Common myeloid progenitor, CD34-positive (primary cell): ENCODE measurements around the gene LTB.

Experiments used
- CTCF ChIA-PET: fragments of 350-600 bp; sonication (Branson Sonifier 250); formaldehyde crosslinking; loops from one replicate; lab custom pipeline; 2021; ENCODE audit warnings: antibody characterized with exemption; lab: Charles Lee
- POLR2A ChIA-PET: fragments of 350-600 bp; sonication (Branson Sonifier 250); formaldehyde crosslinking; loops from one replicate; lab custom pipeline; 2021; ENCODE audit warnings: antibody characterized with exemption; lab: Charles Lee
- DNase-seq, 3 donors: peaks; one replicate each; pipeline versions ENCODE4 v3.0.0 to v3.0.0-alpha.2; 2013
- H3K27ac ChIP-seq, 2 experiments: 1 replicate in 1 of 2; 2 replicates in 1 of 2; pipeline ENCODE4 v1.7.0; 2013; ENCODE audit warnings: inconsistent platforms in 2 of 2, low read length in 2 of 2, mild to moderate bottlenecking in 2 of 2, low read depth in 1 of 2, moderate library complexity in 1 of 2; ENCODE audit not compliant: severe bottlenecking in 2 of 2, insufficient read depth in 1 of 2, poor library complexity in 1 of 2
- H3K27me3 ChIP-seq, 5 experiments: replicated peaks in 2 of 5; 1 replicate in 3 of 5; 2 replicates in 2 of 5; pipeline versions ENCODE4 v1.6.1 to v1.7.0; 2013; ENCODE audit warnings: low read length in 4 of 5, mild to moderate bottlenecking in 2 of 5, moderate library complexity in 2 of 5, inconsistent platforms in 1 of 5; ENCODE audit not compliant: insufficient read depth in 5 of 5, control insufficient read depth in 4 of 5
- H3K36me3 ChIP-seq, 4 experiments: 1 replicate in 2 of 4; 2 replicates in 2 of 4; pipeline versions ENCODE4 v1.6.1 to v1.7.0; 2013; ENCODE audit warnings: low read length in 3 of 4, control low read depth in 1 of 4, mild to moderate bottlenecking in 1 of 4; ENCODE audit not compliant: control insufficient read depth in 4 of 4, insufficient read depth in 4 of 4
- H3K4me1 ChIP-seq, 4 experiments: 1 replicate in 3 of 4; 2 replicates in 1 of 4; pipeline versions ENCODE4 v1.6.1 to v1.7.1; 2013; ENCODE audit warnings: low read length in 3 of 4, mild to moderate bottlenecking in 3 of 4, control low read depth in 1 of 4, inconsistent platforms in 1 of 4, moderate library complexity in 1 of 4; ENCODE audit not compliant: control insufficient read depth in 4 of 4, insufficient read depth in 4 of 4; ENCODE audit errors: control extremely low read depth in 1 of 4
- H3K4me3 ChIP-seq, 7 experiments: 1 replicate in 4 of 7; 2 replicates in 3 of 7; pipeline versions ENCODE4 v1.5.1 to v1.7.0; 2013; ENCODE audit warnings: mild to moderate bottlenecking in 7 of 7, low read length in 6 of 7, moderate library complexity in 6 of 7, inconsistent platforms in 2 of 7, low read depth in 2 of 7, control low read depth in 1 of 7; ENCODE audit not compliant: insufficient read depth in 4 of 7, control insufficient read depth in 1 of 7; ENCODE audit errors: extremely low read depth in 1 of 7
- H3K9me3 ChIP-seq, 5 experiments: 1 replicate in 4 of 5; 2 replicates in 1 of 5; pipeline versions ENCODE4 v1.6.1 to v1.7.1; 2013; ENCODE audit warnings: low read length in 4 of 5, mild to moderate bottlenecking in 2 of 5, inconsistent platforms in 1 of 5, low read depth in 1 of 5, moderate library complexity in 1 of 5; ENCODE audit not compliant: control insufficient read depth in 4 of 5, insufficient read depth in 2 of 5; ENCODE audit errors: control extremely low read depth in 1 of 5
- WGBS: methylation state at CpG from one replicate; pipeline ENCODE4 v1.1.5; 2013; ENCODE audit not compliant: insufficient coverage; 5-methylcytosine and 5-hydroxymethylcytosine counted together

LTB gene

DNA sequence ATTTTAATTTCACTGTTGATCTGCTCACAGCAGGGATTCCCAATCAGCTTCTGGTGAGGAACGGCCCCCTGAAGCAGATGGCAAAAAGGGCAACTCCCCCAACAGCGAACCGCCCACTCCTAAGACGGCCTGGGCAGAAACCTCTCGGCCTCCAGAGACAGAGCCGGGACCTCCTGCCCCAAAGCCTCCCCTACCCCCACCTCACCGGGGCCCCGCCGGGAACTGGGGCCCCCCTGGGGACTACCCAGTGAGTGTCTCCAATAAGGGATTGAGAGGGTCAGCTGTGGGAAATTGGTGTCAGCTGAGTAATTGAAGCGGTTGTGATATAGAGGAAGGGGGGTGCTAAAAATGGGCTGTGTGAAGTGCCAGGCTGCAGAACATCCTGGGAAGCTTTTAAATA lies 44.7 kb upstream of the LTB start:
- peak overlapping the region in 1 of 2 experiments; percentile 12 for H3K27ac ChIP-seq
- 100% methylated on average over 2 of the region's 10 CpGs for WGBS
- H3K27me3 ChIP-seq: no peaks in the 10 kb centered on the region
- ChIA-PET CTCF (interaction anchor here (1.0 to 2.3 kb wide), 5 partner anchors 8 to 78 kb away, joined by 3 to 5 read pairs (median 4); no protein-coding TSS in a partner anchor), POLR2A (no interaction called here)
- no peak overlapping the region for H3K4me3 ChIP-seq
- no peak for DNase-seq
- H3K4me1 ChIP-seq: peaks cover 6 to 8% (median 7%) of the 10 kb centered on the region in 4 experiments
- peaks cover 31 to 96% (median 79%) of the 10 kb centered on the region in 4 experiments for H3K36me3 ChIP-seq
- H3K9me3 ChIP-seq: no peaks in the 10 kb centered on the region

DNA sequence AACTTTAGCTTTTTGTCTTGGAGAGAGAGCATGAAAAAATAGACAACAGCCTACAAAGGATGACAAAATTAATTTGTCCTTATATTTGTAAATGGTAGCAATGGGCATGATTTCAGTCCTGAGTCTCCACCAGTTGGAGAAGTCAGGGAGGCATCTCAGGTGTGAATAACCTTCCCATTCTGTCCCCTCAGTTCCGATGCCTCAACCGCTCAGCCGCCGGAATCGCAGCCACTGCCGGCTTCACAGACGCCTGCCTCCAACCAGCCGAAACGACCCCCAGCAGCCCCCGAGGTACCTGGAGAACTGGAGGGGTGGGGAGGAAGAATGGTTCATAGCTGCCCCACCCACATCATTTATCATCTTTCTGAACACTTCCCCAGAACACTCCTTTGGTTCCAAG lies 41.8 kb upstream of the LTB start:
- ChIA-PET CTCF (interaction anchor here (1.1 to 3.0 kb wide), 2 partner anchors 13 to 28 kb away, joined by 3 to 12 read pairs; partner anchors contain the start of gene BAG6), POLR2A (no interaction called here)
- WGBS: no CpG with 5 or more reads among the region's 10 CpGs
- H3K9me3 ChIP-seq: no peaks in the 10 kb centered on the region
- no peak overlapping the region for H3K4me3 ChIP-seq
- peaks cover 16 to 22% (median 19%) of the 10 kb centered on the region in 4 experiments for H3K4me1 ChIP-seq
- DNase-seq: no peak
- H3K27me3 ChIP-seq: no peaks in the 10 kb centered on the region
- H3K36me3 ChIP-seq: peaks cover 28 to 71% (median 58%) of the 10 kb centered on the region in 4 experiments
- H3K27ac ChIP-seq: no peak overlapping the region

DNA sequence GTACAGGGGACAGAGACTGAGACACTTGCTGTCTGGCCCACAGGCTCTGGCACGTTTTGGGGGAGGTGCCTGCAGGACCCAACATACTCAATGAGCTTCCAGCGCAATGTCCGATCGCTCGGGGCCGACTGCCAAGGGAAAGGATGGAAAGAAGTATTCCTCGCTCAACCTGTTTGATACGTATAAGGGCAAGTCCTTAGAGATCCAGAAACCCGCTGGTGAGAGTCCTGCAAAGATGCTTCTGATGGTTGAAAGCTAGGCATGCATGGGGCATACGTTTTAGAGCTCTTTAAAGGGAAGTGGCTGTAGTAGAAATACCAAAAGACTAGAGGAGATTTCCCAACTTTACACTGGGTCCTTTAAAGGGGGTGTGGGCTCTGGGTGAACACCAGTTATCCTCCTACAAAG lies 40.5 kb upstream of the LTB start:
- DNase-seq: no peak
- whole genome bisulfite sequencing: 91% methylated on average over 9 of the region's 10 CpGs
- POLR2A ChIA-PET: interaction anchor here (0.6 to 2.8 kb wide), 3 partner anchors 10 to 29 kb away, joined by 3 to 19 read pairs (median 5); partner anchors contain the start of gene BAG6
- peaks cover 16 to 30% (median 23%) of the 10 kb centered on the region in 4 experiments for H3K4me1 ChIP-seq
- peak overlapping the region in 1 of 2 experiments; percentile 96 for H3K27ac ChIP-seq
- H3K4me3 ChIP-seq: peak overlapping the region in 2 of 7 experiments; percentile 92
- H3K27me3 ChIP-seq: no peaks in the 10 kb centered on the region
- H3K9me3 ChIP-seq: no peaks in the 10 kb centered on the region
- H3K36me3 ChIP-seq: peaks cover 16 to 57% (median 46%) of the 10 kb centered on the region in 4 experiments
- CTCF ChIA-PET: interaction anchor here (0.6 to 3.0 kb wide), 10 partner anchors 11 to 1236 kb away, joined by 3 to 15 read pairs (median 4); partner anchors contain the start of gene BAG6

DNA sequence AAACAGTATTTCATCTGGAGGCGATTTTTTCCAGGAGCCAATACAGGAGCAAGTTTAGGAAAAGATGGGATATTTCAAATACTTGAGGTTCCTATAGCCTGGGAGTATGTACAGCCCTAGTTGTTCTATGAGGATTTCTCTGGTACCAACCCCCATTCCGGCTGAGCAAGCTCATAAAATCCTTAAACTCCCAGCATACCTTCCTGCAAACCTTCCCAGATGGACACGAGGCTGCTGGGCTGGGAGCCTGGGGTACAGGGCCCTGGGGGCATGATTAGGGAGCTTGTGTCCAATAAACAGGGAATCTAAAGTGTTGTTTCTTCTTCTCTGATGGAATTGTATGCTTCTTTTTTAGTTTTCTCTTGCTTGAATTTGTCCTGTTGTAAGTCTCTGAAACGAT lies 39.8 kb upstream of the LTB start:
- H3K27ac ChIP-seq: peak overlapping the region; percentile 92 to 96
- peaks cover 13 to 52% (median 40%) of the 10 kb centered on the region in 4 experiments for H3K36me3 ChIP-seq
- no peaks in the 10 kb centered on the region for H3K9me3 ChIP-seq
- POLR2A ChIA-PET: interaction anchor here (0.6 to 2.8 kb wide), 2 partner anchors 30 to 198 kb away, joined by 3 to 19 read pairs; partner anchors contain the start of gene BAG6
- no peak for DNase-seq
- H3K4me1 ChIP-seq: peaks cover 18 to 37% (median 28%) of the 10 kb centered on the region in 4 experiments
- CTCF ChIA-PET: interaction anchor here (1.0 to 3.0 kb wide), 7 partner anchors 11 to 76 kb away, joined by 3 to 15 read pairs (median 4); partner anchors contain the start of gene BAG6
- H3K4me3 ChIP-seq: peak overlapping the region in 6 of 7 experiments; percentile 79 to 95 (median 90)
- 76% methylated on average over 3 of the region's 4 CpGs for WGBS
- no peaks in the 10 kb centered on the region for H3K27me3 ChIP-seq

DNA sequence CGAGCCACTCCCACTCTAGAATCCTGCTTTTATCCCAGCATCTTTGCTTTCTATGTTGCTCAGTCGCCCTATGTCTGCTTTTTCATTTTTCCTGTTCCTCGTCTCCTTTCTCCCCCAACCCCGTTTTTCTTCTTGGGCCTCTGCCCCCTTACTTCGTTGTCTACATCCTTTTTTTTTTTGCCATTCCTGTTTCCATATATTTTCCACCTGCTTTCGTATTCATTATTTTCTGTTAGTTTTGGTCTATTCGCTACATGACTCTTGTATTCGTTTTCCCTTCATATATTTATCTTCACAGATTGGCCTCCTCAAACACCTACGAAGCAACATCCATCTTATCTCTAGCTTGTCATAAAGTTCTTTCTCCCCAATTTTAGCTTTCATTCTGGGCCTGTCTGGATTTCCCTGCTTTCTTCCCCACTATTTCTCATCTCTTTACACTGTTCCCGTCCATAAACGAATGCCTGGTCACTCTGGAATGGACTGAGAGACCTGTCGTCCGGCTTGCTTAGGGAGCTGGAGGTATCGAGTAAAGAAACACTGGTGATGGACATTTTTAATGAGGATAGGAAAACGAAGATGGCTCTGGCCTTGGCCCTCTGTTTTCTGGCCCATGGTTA lies 39.2 kb upstream of the LTB start:
- DNase-seq: no peak
- H3K27ac ChIP-seq: peak overlapping the region; percentile 92 to 96
- H3K4me1 ChIP-seq: peaks cover 24 to 42% (median 34%) of the 10 kb centered on the region in 4 experiments
- POLR2A ChIA-PET: interaction anchor here (0.6 to 2.8 kb wide), 3 partner anchors 12 to 199 kb away, joined by 3 to 19 read pairs (median 8); partner anchors contain the start of gene BAG6
- peaks cover 11 to 52% (median 34%) of the 10 kb centered on the region in 4 experiments for H3K36me3 ChIP-seq
- no peaks in the 10 kb centered on the region for H3K27me3 ChIP-seq
- peak overlapping the region; percentile 79 to 95 (median 88) for H3K4me3 ChIP-seq
- CTCF ChIA-PET: interaction anchor here (1.3 to 3.0 kb wide), 4 partner anchors 14 to 31 kb away, joined by 3 to 15 read pairs (median 8); partner anchors contain the start of gene BAG6
- 36% methylated on average over 14 of the region's 15 CpGs for WGBS
- H3K9me3 ChIP-seq: no peaks in the 10 kb centered on the region

DNA sequence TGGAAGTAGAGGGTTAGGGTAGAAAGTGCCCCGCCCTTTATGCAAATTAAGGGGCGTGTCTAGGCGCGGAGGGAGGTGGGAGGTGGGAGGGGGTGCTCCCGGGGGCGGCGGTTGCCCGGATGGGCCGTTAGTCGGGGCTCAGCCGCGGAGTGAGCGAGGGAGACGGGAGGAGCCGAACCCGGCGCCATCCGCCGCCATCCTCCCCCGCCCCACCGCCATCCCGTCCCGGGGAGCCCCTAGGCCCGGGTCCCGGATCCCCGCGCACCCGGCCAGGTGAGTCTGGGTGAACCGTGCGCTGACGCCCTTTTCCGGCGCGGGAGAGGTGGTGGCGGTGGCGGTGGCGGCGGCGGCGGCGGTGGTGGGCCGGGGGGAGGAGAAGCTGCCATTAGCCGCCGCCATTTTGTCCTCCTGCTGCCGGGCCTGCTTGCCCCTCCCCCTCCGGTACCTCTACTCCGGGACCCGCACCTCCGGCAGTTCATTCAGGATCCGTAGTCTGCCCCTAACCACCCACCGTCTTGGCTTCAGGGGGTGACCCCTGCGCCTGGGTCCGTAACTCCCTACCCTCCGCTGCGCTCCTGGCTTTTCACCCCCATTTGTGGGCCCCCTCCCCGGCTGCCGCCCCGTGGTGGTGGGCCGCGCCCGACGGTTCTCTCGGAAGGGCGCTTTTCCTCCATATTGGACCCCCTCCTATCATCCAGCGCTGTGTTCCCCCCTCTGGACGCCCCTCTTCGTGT lies 38.5 kb upstream of the LTB start, which contains the start of gene PRRC2A:
TSS of gene PRRC2A (plus strand) at position 130 of the 734 bp plus-strand sequence. CDS start 2,075 bp downstream, outside the sequence.
- ChIA-PET CTCF (interaction anchor here (3.0 kb wide), 1 partner anchor 31 kb away, joined by 12 read pairs; the partner anchor contains the start of gene BAG6), POLR2A (interaction anchor here (0.9 to 2.8 kb wide), 3 partner anchors 11 to 31 kb away, joined by 3 to 19 read pairs (median 8); partner anchors contain the start of gene BAG6)
- peak in 2 of 3 donors; percentile 80 to 85 for DNase-seq
- Histone ChIP-seq H3K4me3 (peak within 1 kb of the TSS; percentile 79 to 95 (median 88)), H3K27ac (peak within 1 kb of the TSS; percentile 94 to 97), H3K4me1 (peaks cover 25 to 46% (median 40%) of the 10 kb centered on the region in 4 experiments), H3K36me3 (peaks cover 10 to 46% (median 28%) of the 10 kb centered on the region in 4 experiments), H3K9me3 (no peaks in the 10 kb centered on the region), H3K27me3 (no peaks in the 10 kb centered on the region)
- WGBS: 0% methylated on average over 29 of the region's 67 CpGs
